GM10266 (cell line): ENCODE results near the gene SRC.

Experiments used
- DNase-seq: peaks from one replicate; pipeline ENCODE4 v3.0.0; 2012; ENCODE audit errors: extremely low spot score
- CTCF ChIP-seq: IDR thresholded peaks from 2 replicates; pipeline ENCODE4 v1.5.1; 2012; ENCODE audit warnings: mild to moderate bottlenecking, low read depth; ENCODE audit not compliant: control insufficient read depth, insufficient read depth; ENCODE audit errors: missing control alignments

SRC gene

GRCh38 chr20:37385176-37385575 is 39.2 kb downstream of the SRC start:
- TF ChIP-seq CTCF = no peak
- DNase-seq = no peak

- TF ChIP-seq CTCF = no peak
- no peak for DNase-seq
Observed at GRCh38 chr20:37385659-37386504, 39.9 kb downstream of the SRC start.

GRCh38 chr20:37386505-37387251 is 40.7 kb downstream of the SRC start:
- DNase-seq = no peak
- TF ChIP-seq CTCF = no peak

GRCh38 chr20:37387519-37388269 is 41.8 kb downstream of the SRC start:
- no peak for TF ChIP-seq CTCF
- DNase-seq = no peak

GRCh38 chr20:37388831-37389230 is 42.9 kb downstream of the SRC start:
- TF ChIP-seq CTCF = no peak
- DNase-seq = no peak

GRCh38 chr20:37389241-37389747 is 43.4 kb downstream of the SRC start:
- no peak for DNase-seq
- TF ChIP-seq CTCF = no peak
